C4-2B (cell line): ENCODE measurements around the gene PCDH19.
"Not testable (repeated sequence)": the region's sequence is repeated elsewhere in the genome, so short reads cannot be mapped to it uniquely, and the experiment has no call there.

ENCODE experiments used
- H3K27ac ChIP-seq: fragments of 450-650 bp; 2 replicates; pipeline ENCODE4 v1.5.1; 2017
- CTCF ChIP-seq: fragments of 450-650 bp; conservative IDR thresholded peaks from 2 replicates; pipeline ENCODE4 v1.5.1; 2017; ENCODE audit warnings: mild to moderate bottlenecking
- ZFX ChIP-seq: fragments of 450-650 bp; IDR thresholded peaks from 2 replicates; pipeline ENCODE4 v1.6.1; 2017

Gene PCDH19, protein sequence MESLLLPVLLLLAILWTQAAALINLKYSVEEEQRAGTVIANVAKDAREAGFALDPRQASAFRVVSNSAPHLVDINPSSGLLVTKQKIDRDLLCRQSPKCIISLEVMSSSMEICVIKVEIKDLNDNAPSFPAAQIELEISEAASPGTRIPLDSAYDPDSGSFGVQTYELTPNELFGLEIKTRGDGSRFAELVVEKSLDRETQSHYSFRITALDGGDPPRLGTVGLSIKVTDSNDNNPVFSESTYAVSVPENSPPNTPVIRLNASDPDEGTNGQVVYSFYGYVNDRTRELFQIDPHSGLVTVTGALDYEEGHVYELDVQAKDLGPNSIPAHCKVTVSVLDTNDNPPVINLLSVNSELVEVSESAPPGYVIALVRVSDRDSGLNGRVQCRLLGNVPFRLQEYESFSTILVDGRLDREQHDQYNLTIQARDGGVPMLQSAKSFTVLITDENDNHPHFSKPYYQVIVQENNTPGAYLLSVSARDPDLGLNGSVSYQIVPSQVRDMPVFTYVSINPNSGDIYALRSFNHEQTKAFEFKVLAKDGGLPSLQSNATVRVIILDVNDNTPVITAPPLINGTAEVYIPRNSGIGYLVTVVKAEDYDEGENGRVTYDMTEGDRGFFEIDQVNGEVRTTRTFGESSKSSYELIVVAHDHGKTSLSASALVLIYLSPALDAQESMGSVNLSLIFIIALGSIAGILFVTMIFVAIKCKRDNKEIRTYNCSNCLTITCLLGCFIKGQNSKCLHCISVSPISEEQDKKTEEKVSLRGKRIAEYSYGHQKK (N-terminal part only)

DNA sequence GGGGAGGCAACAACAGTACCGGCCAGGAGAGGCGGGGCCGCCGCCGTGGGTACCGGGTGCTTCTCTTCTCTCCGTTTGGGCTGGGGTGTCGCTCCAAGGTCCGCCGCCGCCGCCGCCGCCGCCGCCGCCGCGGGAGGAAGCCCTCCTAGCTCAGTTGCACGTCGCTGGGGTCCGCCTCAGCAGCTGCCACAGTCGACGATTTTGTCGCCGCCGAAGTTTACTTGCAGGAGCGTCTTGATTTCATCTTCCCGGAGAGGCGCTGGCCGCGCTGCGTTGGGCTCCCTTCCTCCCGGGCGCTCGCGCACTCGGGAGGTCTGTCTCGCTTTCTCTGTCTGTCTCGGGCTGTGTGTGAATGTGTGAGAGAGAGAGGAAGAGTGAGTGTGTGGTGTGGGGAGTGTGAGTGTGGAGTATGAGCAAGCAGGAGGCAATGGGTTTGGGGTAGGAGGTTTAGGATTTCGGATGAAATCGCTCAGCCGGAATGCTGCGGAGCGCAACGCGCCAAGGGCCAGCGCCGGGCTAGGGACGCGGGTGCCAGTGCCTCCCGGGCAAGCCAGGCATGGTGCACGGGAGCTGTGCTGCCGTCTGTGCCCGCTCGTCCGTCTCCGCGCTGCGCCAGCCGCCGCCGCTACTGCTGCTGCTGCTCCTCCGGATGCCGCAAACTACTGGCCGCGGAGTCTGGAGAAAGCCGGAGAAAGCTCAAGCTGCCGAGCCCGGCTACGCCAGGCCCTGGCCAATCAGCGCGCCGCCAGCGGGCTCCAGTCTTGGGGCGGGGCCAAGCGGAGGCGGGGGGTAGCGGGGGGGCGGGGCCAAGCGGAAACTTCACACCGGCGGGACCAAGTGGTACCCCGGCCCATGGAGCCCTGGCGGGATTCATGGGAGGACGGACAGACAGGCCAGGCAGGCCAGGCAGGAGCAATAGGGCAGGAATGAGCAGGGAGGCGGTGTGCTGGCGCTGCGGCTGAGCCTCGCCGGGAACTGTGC lies at the start of gene PCDH19:
PCDH19 (minus strand) TSS at position 664 of the 981 bp plus-strand sequence. CDS start 1,676 bp downstream, outside the sequence.
- no peak for TF ChIP-seq ZFX
- TF ChIP-seq CTCF, result no peak
- H3K27ac ChIP-seq, result no peak within 1 kb of the TSS

- no peak for TF ChIP-seq CTCF
- no peak for TF ChIP-seq ZFX
- no peak overlapping the region for H3K27ac ChIP-seq
Observed at GRCh38 chrX:100449696-100450608, 39.9 kb upstream of the PCDH19 start.

DNA sequence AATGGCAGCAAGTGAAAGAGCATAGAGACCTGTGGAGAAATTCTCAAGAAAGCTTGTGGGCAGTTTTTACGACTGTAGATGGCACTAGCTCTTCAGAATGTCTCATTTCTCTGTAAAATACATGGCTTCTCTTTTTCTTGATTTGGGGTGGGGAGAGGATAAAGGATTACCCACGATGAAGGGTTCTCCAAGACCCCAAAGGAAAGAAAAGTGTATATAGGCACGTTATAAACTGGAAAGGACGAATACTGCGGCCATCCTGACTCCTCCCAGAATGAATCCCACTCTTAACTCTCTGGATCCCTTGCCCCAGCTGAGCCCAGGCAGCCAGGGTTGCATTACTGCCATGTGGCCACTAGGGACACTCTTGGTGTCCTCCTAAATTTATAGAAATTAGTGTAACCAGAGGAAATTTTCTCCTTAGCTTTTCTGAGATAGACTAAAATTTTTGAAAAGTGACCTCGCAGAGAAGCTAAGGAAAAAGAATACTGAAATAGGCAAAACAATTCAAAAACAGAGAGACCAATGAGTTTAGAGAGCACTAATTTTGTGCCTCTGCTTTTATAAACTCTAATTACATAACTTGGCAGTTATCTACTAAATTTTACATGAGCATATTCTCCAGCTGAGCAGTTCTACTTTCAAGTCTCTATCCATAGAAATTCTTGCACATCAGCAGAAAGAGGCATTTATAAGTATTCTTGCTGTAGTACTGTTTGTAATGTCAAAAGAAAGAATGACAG lies 37.8 kb upstream of the PCDH19 start:
- no peak overlapping the region for H3K27ac ChIP-seq
- TF ChIP-seq CTCF (peak; percentile 85), ZFX (no peak)

DNA sequence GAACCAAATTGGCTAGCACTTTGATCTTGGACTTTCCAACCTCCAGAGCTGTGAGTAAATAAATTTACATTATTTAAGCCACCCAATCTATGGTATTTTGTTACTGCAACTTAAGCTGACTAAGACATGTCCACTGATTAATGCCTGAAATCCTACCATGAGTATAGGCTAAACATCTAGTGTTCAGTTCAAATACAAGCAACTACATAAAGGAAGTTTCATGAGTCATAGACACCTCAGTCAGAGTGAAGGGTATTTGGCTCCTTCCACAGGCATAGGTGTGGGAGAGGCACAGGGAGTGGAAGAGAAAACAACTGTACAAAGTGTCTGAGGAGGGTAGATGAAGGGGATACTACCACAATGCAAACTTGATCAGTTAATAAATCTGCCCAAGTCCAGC lies 35.5 kb upstream of the PCDH19 start:
- TF ChIP-seq ZFX (no peak), CTCF (no peak)
- no peak overlapping the region for H3K27ac ChIP-seq

DNA sequence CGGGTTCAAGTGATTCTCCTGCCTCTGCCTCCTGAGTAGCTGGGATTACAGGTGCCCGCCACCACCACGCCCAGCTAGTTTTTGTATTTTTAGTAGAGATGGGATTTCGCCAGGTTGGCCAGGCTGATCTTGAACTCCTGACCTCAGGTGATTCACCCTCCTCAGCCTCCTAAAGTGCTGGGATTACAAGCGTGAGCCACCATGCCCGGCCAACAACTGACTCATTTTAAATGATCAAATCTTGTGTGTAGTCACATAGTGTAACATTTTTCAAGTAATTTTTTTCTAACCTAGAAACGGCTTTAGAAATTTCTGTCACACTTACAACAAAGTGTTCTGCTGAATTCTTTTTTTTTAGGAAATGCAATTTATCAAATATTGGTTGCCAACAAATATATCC lies 31.2 kb upstream of the PCDH19 start:
- not testable (repeated sequence) for H3K27ac ChIP-seq

- TF ChIP-seq ZFX, result no peak
- no peak for TF ChIP-seq CTCF
Observed at GRCh38 chrX:100440006-100440405, 29.9 kb upstream of the PCDH19 start.

More at GRCh38 chrX:100440006-100440405, 29.9 kb upstream of the PCDH19 start:
- H3K27ac ChIP-seq, result no peak overlapping the region
